Testis (tissue), 3 donors: Measurements from ENCODE around the gene MFF. TPM values are rescaled to one million over a fixed set of nuclear protein-coding genes. Genes with fewer than 3 reads are reported as not detected.
A peak's percentile ranks its signal among the peaks of the same experiment; 100 is the strongest.

Source experiments
- DNase-seq: peaks from one replicate; pipeline ENCODE4 v3.0.0-alpha.2; 2019
- H3K27ac ChIP-seq, 2 donors: fragments of 200-600 bp; sonication (generic); one replicate each; pipeline ENCODE4 v1.5.1; 2019
- H3K27me3 ChIP-seq: fragments of 200-600 bp; sonication (generic); one replicate; pipeline ENCODE4 v1.5.1; 2019
- H3K36me3 ChIP-seq: fragments of 200-600 bp; sonication (generic); one replicate; pipeline ENCODE4 v1.5.1; 2017; ENCODE audit warnings: low read depth; ENCODE audit errors: missing control alignments
- H3K4me1 ChIP-seq: fragments of 200-600 bp; sonication (generic); one replicate; pipeline ENCODE4 v1.5.1; 2019
- H3K4me3 ChIP-seq, 2 donors: fragments of 200-600 bp; sonication (generic); one replicate each; pipeline ENCODE4 v1.5.1; 2017 to 2019
- H3K9me3 ChIP-seq: fragments of 200-600 bp; sonication (generic); one replicate; pipeline ENCODE4 v1.5.1; 2017
- CTCF ChIP-seq, 3 experiments: fragments of 450-650 bp in 2 of 3; fragments of 200-600 bp in 1 of 3; sonication (generic) in 1 of 3; IDR thresholded peaks; one replicate each; pipeline ENCODE4 v1.5.1; 2016 to 2019; ENCODE audit warnings: antibody characterized with exemption in 3 of 3, mild to moderate bottlenecking in 2 of 3, moderate library complexity in 1 of 3
- POLR2A ChIP-seq: fragments of 450-650 bp; IDR thresholded peaks from one replicate; pipeline ENCODE4 v1.6.1; 2017; ENCODE audit warnings: antibody characterized with exemption, mild to moderate bottlenecking, moderate library complexity
- WGBS, 2 donors: methylation state at CpG; one replicate each; pipeline ENCODE4 v1.1.5; 2018; 5-methylcytosine and 5-hydroxymethylcytosine counted together
- intact Hi-C: fragments of 100-400 bp; cut with DNase I; formaldehyde crosslinking; loops from one replicate; pipeline ENCODE4 v1.15.1; 2023; ENCODE audit warnings: low total_unique reads
- polyA plus RNA-seq: library from polyadenylated mRNA; stranded (reverse); fragments of 350-450 nt; fragmentation: Illumina TruSeq; extraction: RNeasy Lipid Tissue Mini Kit (QIAGEN cat#74804); gene quantifications from one replicate; pipeline ENCODE4 v1.2.3, GENCODE V29; 2014; ENCODE audit warnings: low read depth, low replicate concordance; ENCODE audit not compliant: insufficient read depth
- total RNA-seq, 2 donors: library from RNA; depleted of rRNA; stranded (reverse); fragments of >200 nt; gene quantifications; one replicate each; pipeline ENCODE4 v1.2.3, GENCODE V29; 2016

MFF gene
- total and polyA plus RNA-seq, 3 donors from 2014 or later: 318 to 457 (median 368) TPM

- TF ChIP-seq CTCF (IDR thresholded peaks at IDR 0.05) (no peak), POLR2A (no peak)
- H3K4me3 ChIP-seq: no peak overlapping the region
- no peak overlapping the region for H3K27ac ChIP-seq
- no peaks in the 10 kb centered on the region for H3K27me3 ChIP-seq
- H3K36me3 ChIP-seq: no peaks in the 10 kb centered on the region
- WGBS, 2 donors: 76 to 90% methylated on average over 4 of the region's 4 CpGs
- intact Hi-C loops: no loop called here
- no peak for DNase-seq
- no peaks in the 10 kb centered on the region for H3K9me3 ChIP-seq
- H3K4me1 ChIP-seq: peaks cover 8% of the 10 kb centered on the region
Measured at GRCh38 chr2:227404585-227405271, 79.7 kb downstream of the MFF start.

GRCh38 chr2:227406177-227407031, 81.4 kb downstream of the MFF start:
- DNase-seq: peak; percentile 85
- 8 to 17% methylated on average over 7 of the region's 7 CpGs for WGBS, 2 donors
- Histone ChIP-seq H3K27me3 (no peaks in the 10 kb centered on the region), H3K4me3 (no peak overlapping the region), H3K9me3 (no peaks in the 10 kb centered on the region), H3K36me3 (no peaks in the 10 kb centered on the region), H3K27ac (peak overlapping the region; percentile 37 to 61), H3K4me1 (peaks cover 8% of the 10 kb centered on the region)
- peak; percentile 47 to 62 (median 53) for TF ChIP-seq CTCF (IDR thresholded peaks at IDR 0.05)
- TF ChIP-seq POLR2A: no peak
- intact Hi-C loops: no loop called here

Other genes with a start within 250 kb of the MFF start
- 1 to 10 TPM; 3.0 to 4.1 TPM for gene COL4A4, start 161.0 kb upstream of the MFF start, total RNA-seq
- gene COL4A4, start 161.0 kb upstream of the MFF start, polyA plus RNA-seq: 3.4 TPM
- 10 to 100 TPM in 1 of 2 donors, 1 to 10 TPM in 1; 9.0 to 11.0 TPM for gene COL4A3, start 160.6 kb upstream of the MFF start, total RNA-seq
- 3.7 TPM for gene COL4A3, start 160.6 kb upstream of the MFF start, polyA plus RNA-seq
- gene TM4SF20, start 54.1 kb downstream of the MFF start, total RNA-seq: 1 to 10 TPM in 1 of 2 donors, under 1 TPM in 1; 0.79 to 2.2 TPM
- 5.5 TPM for gene TM4SF20, start 54.1 kb downstream of the MFF start, polyA plus RNA-seq
- gene SCYGR1, start 62.7 kb downstream of the MFF start, total RNA-seq: not detected
- gene SCYGR1, start 62.7 kb downstream of the MFF start, polyA plus RNA-seq: not detected
- gene AGFG1, start 146.9 kb downstream of the MFF start, total RNA-seq: 100 to 1,000 TPM; 126 to 135 TPM
- 192 TPM for gene AGFG1, start 146.9 kb downstream of the MFF start, polyA plus RNA-seq